Fibroblast of skin of back (primary cell): ENCODE results near the gene NELL1.

Experiments used
- DNase-seq: peaks from one replicate; pipeline ENCODE4 v3.0.0-alpha.2; 2013

Gene NELL1

GRCh38 chr11:21428796-21429195, 759.4 kb downstream of the NELL1 start:
- DNase-seq, result no peak

- DNase-seq, result no peak
These were observed 760.0 kb downstream of the NELL1 start for GRCh38 chr11:21429401-21429800.

GRCh38 chr11:21430537-21430936, 761.2 kb downstream of the NELL1 start:
- no peak for DNase-seq

- no peak for DNase-seq
These were observed 777.7 kb downstream of the NELL1 start for GRCh38 chr11:21446939-21447590.

GRCh38 chr11:21447871-21448270, 778.5 kb downstream of the NELL1 start:
- no peak for DNase-seq

- no peak for DNase-seq
These were observed 786.8 kb downstream of the NELL1 start for GRCh38 chr11:21456186-21456585.

GRCh38 chr11:21460082-21460481, 790.7 kb downstream of the NELL1 start:
- DNase-seq, result no peak

GRCh38 chr11:21461701-21462100, 792.3 kb downstream of the NELL1 start:
- no peak for DNase-seq

- DNase-seq, result no peak
These were observed 795.3 kb downstream of the NELL1 start for GRCh38 chr11:21464601-21465193.

GRCh38 chr11:21465203-21465602, 795.8 kb downstream of the NELL1 start:
- DNase-seq, result no peak

GRCh38 chr11:21465920-21466319, 796.5 kb downstream of the NELL1 start:
- no peak for DNase-seq

- no peak for DNase-seq
These were observed 801.1 kb downstream of the NELL1 start for GRCh38 chr11:21470521-21470920.

- no peak for DNase-seq
These were observed 802.9 kb downstream of the NELL1 start for GRCh38 chr11:21472261-21472660.

GRCh38 chr11:21474529-21474928, 805.1 kb downstream of the NELL1 start:
- DNase-seq, result no peak

GRCh38 chr11:21475276-21475675, 805.9 kb downstream of the NELL1 start:
- DNase-seq, result no peak

- no peak for DNase-seq
These were observed 807.2 kb downstream of the NELL1 start for GRCh38 chr11:21476588-21476987.

- DNase-seq, result no peak
These were observed 810.9 kb downstream of the NELL1 start for GRCh38 chr11:21480240-21480639.

GRCh38 chr11:21481255-21481654, 811.9 kb downstream of the NELL1 start:
- no peak for DNase-seq

GRCh38 chr11:21484039-21484438, 814.7 kb downstream of the NELL1 start:
- DNase-seq, result no peak

- no peak for DNase-seq
These were observed 815.6 kb downstream of the NELL1 start for GRCh38 chr11:21485006-21485405.

- DNase-seq, result no peak
These were observed 816.0 kb downstream of the NELL1 start for GRCh38 chr11:21485426-21485825.

- DNase-seq, result no peak
These were observed 820.2 kb downstream of the NELL1 start for GRCh38 chr11:21489416-21490115.

GRCh38 chr11:21492931-21493330, 823.5 kb downstream of the NELL1 start:
- DNase-seq, result no peak

GRCh38 chr11:21494946-21495345, 825.6 kb downstream of the NELL1 start:
- no peak for DNase-seq
